ENCODE results near the gene UGDH. TPM values are rescaled to one million over a fixed set of nuclear protein-coding genes. Genes with fewer than 3 reads are reported as not detected.

The UGDH gene
- total and polyA plus RNA-seq, 4 donors, result 33.1 to 241 (median 84.0) TPM

DNA sequence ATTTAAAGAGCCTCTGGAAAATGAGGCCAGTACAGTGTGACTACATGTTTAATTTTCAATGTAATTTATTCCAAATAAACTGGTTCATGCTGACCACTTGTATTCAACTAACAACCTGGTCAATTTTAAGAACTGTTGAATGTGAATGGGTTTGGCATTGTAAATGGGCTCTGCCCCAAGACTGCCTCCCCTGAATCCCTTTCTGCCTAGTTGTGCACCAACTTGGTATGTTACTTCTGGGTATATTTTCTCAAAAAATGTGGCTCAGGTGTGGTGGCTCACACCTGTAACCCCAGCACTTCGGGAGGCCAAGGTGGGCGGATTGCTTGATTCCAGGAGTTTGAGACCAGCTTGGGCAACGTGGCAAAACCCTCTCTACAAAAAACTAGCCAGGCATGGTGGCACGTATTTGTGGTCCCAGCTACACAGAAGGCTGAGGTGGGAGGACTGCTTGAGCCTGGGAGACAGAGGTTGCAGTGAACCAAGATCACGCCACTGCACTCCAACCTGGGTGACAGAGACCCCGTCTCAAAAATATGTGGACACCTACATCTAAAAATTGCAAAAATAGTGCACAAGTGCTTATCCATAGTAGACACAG lies 75.7 kb downstream of the UGDH start:
- WGBS, result 92% methylated on average over 6 of the region's 6 CpGs
- peaks cover 20 to 61% (median 53%) of the 10 kb centered on the region in 4 donors for H3K36me3 ChIP-seq (ENCODE audit: control insufficient read depth in 4 of 4, insufficient read depth in 3 of 4, low read depth in 1 of 4, low read length in 3 of 4)

GRCh38 chr4:39450618-39451017 lies 76.6 kb downstream of the UGDH start:
- Histone ChIP-seq H3K36me3 (ENCODE audit: control insufficient read depth in 4 of 4, insufficient read depth in 3 of 4, low read depth in 1 of 4, low read length in 3 of 4) (peaks cover 21 to 56% (median 47%) of the 10 kb centered on the region in 4 donors), H3K27me3 (ENCODE audit: control insufficient read depth in 4 of 4, insufficient read depth in 4 of 4, low read length in 3 of 4) (no peaks in the 10 kb centered on the region), H3K9ac (ENCODE audit: low read depth in 1 of 2, low read length in 2 of 2) (peak overlapping the region; percentile 27 to 76), H3K4me1 (ENCODE audit: control insufficient read depth in 4 of 4, insufficient read depth in 4 of 4, low read length in 3 of 4) (peaks cover 10 to 22% (median 16%) of the 10 kb centered on the region in 4 donors), H3K27ac (ENCODE audit: low read depth in 1 of 2, low read length in 2 of 2) (peak overlapping the region; percentile 68 to 78), H3K4me3 (ENCODE audit: low read depth in 1 of 3, low read length in 3 of 3) (no peak overlapping the region), H3K9me3 (ENCODE audit: control insufficient read depth in 4 of 4, low read length in 3 of 4) (no peaks in the 10 kb centered on the region)
- DNase-seq (ENCODE audit: low spot score), result no peak
- WGBS, result 20% methylated on average over 2 of the region's 2 CpGs
- TF ChIP-seq RXRA (IDR thresholded peaks at IDR 0.05) (peak; percentile 46 to 47), HNF4G (IDR thresholded peaks at IDR 0.05) (no peak), HNF4A (conservative IDR thresholded peaks at IDR 0.05) (peak; percentile 12 to 33), CTCF (IDR thresholded peaks at IDR 0.05; ENCODE audit: low read depth, low read length, missing input control) (no peak), RAD21 (IDR thresholded peaks at IDR 0.05) (peak in 1 of 2 donors; percentile 11), FOXA2 (IDR thresholded peaks at IDR 0.05) (no peak), YY1 (IDR thresholded peaks at IDR 0.05) (no peak)

More for the DNA sequence above, 75.7 kb downstream of the UGDH start:
- TF ChIP-seq TAF1 (conservative IDR thresholded peaks at IDR 0.05), result no peak
- no peak for TF ChIP-seq ZBTB33 (IDR thresholded peaks at IDR 0.05)
- peak overlapping the region; percentile 27 to 76 for H3K9ac ChIP-seq (ENCODE audit: low read depth in 1 of 2, low read length in 2 of 2)
- no peak overlapping the region for H3K4me3 ChIP-seq (ENCODE audit: low read depth in 1 of 3, low read length in 3 of 3)
- H3K4me1 ChIP-seq (ENCODE audit: control insufficient read depth in 4 of 4, insufficient read depth in 4 of 4, low read length in 3 of 4), result peaks cover 10 to 26% (median 18%) of the 10 kb centered on the region in 4 donors
- H3K9me3 ChIP-seq (ENCODE audit: control insufficient read depth in 4 of 4, low read length in 3 of 4), result no peaks in the 10 kb centered on the region
- no peak for DNase-seq (ENCODE audit: low spot score)
- peak overlapping the region in 1 of 2 donors; percentile 78 for H3K27ac ChIP-seq (ENCODE audit: low read depth in 1 of 2, low read length in 2 of 2)
- H3K27me3 ChIP-seq (ENCODE audit: control insufficient read depth in 4 of 4, insufficient read depth in 4 of 4, low read length in 3 of 4), result no peaks in the 10 kb centered on the region

Other genes starting within 250 kb of the UGDH start
- 10 to 100 TPM; 37.6 to 45.2 TPM for gene RFC1, start 161.1 kb downstream of the UGDH start, total RNA-seq
- gene RFC1, start 161.1 kb downstream of the UGDH start, polyA plus RNA-seq, result 10 to 100 TPM; 13.3 to 24.0 TPM
- 10 to 100 TPM; 28.0 to 31.0 TPM for gene KLB, start 120.5 kb downstream of the UGDH start, total RNA-seq
- gene KLB, start 120.5 kb downstream of the UGDH start, polyA plus RNA-seq, result 10 to 100 TPM; 13.5 to 17.5 TPM
- gene RPL9, start 68.5 kb downstream of the UGDH start, total RNA-seq, result 1,000 to 10,000 TPM in 1 of 2 donors, 100 to 1,000 TPM in 1; 732 to 1,176 TPM
- gene RPL9, start 68.5 kb downstream of the UGDH start, polyA plus RNA-seq, result 100 to 1,000 TPM; 427 to 499 TPM
- gene LIAS, start 68.4 kb downstream of the UGDH start, total RNA-seq, result 1 to 10 TPM; 7.1 to 9.7 TPM
- gene LIAS, start 68.4 kb downstream of the UGDH start, polyA plus RNA-seq, result 1 to 10 TPM; 9.4 to 9.7 TPM
- gene SMIM14, start 111.4 kb upstream of the UGDH start, total RNA-seq, result 100 to 1,000 TPM in 1 of 2 donors, 10 to 100 TPM in 1; 21.1 to 102 TPM
- 100 to 1,000 TPM in 1 of 2 donors, 10 to 100 TPM in 1; 80.9 to 311 TPM for gene SMIM14, start 111.4 kb upstream of the UGDH start, polyA plus RNA-seq
- 10 to 100 TPM; 25.8 to 26.3 TPM for gene UBE2K, start 170.7 kb upstream of the UGDH start, total RNA-seq
- 10 to 100 TPM; 21.5 to 45.3 TPM for gene UBE2K, start 170.7 kb upstream of the UGDH start, polyA plus RNA-seq

Measured in liver (tissue), 9 donors.